ENCODE measurements around the gene LCE3E. TPM values are rescaled to one million over a fixed set of nuclear protein-coding genes. Genes with fewer than 3 reads are reported as not detected.

LCE3E gene
- polyA plus RNA-seq, 3 donors: not detected

DNA sequence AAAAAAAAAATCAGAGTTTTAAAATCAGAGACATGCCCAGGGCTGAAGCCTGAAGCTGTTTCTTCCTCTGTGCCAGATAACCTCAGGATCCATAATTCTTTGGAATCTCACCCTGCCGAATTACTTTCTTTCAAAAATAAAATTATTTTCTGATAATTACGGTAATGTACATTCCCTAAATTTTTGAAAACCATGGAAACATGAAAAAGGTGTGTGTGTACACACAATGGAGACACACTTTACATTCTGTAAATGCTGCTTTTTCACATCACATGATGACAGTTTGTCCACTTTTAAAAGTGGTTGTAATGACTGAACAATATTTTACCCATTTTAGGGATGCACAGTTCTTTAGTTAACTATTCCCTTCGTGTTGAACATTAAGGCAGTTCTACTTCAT is 30.8 kb downstream of the LCE3E start:
- DNase-seq: no peak
- intact Hi-C loops (cut with micrococcal nuclease): loop anchor here in 1 of 2 donors (5.0 kb wide), 1 partner anchor 48 kb away; no protein-coding TSS in a partner anchor

DNA sequence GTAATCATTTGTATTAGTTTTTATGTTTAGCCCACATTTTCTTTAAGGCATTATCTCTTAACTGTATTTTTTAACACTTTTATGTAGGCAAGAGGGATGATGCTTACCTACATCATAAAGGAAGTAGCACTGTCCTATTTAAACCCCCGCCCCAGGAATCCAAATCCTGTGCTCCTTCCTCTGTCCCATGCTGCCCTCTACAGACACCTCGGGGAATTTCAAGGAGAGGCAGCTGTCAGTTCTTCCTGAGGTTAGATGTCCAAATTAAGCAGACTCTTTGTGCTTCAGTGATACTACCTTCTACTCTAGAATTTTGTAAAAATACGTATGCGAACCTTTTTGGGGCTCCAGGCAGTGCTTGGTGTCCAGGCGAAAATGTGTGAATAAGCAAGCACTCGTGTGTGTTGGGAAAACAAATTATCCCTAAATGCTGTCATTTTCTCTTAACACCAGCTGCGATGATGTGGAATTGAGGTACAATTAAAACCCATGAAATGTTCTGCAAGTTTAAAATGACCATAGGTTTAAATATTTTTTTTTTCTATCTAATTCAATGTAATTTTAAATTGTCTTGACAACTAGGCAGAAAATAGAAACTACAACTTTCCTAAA is 33.1 kb downstream of the LCE3E start:
- Mint-ChIP-seq H3K27ac (no peak overlapping the region), H3K27me3 (ENCODE audit: low read depth in 3 of 3) (peaks cover 3 to 9% (median 8%) of the 10 kb centered on the region in 3 donors), H3K36me3 (no peaks in the 10 kb centered on the region), H3K4me3 (no peak overlapping the region), H3K4me1 (no peaks in the 10 kb centered on the region), H3K9me3 (peaks cover 0 to 6% (median 2%) of the 10 kb centered on the region in 7 donors)
- WGBS (ENCODE audit: insufficient coverage): 5% methylated on average over 2 of the region's 7 CpGs
- DNase-seq: peak; percentile 22 to 51 (median 39)
- H3K9me3 ChIP-seq (replicated peaks in 1 of 2; ENCODE audit: control insufficient read depth in 1 of 2, insufficient read depth in 1 of 2, low read length in 2 of 2): no peaks in the 10 kb centered on the region
- H3K27me3 ChIP-seq (ENCODE audit: control insufficient read depth in 2 of 2, insufficient read depth in 2 of 2, low read length in 2 of 2): peaks cover 0 to 2% of the 10 kb centered on the region in 2 donors
- intact Hi-C loops (cut with micrococcal nuclease): loop anchor here in 1 of 2 donors (2.0 kb wide), 1 partner anchor 37 kb away; no protein-coding TSS in a partner anchor
- H4K20me1 ChIP-seq (ENCODE audit: insufficient read depth, low read length): no peaks in the 10 kb centered on the region
- H3K9ac ChIP-seq (ENCODE audit: insufficient read depth, low read length, poor library complexity, severe bottlenecking): no peak overlapping the region
- no peaks in the 10 kb centered on the region for H3K79me2 ChIP-seq (ENCODE audit: insufficient read depth, low read length)
- H3K4me2 ChIP-seq (replicated peaks; ENCODE audit: extremely low read depth, low read length, poor library complexity, severe bottlenecking): no peak overlapping the region
- no peaks in the 10 kb centered on the region for H3K36me3 ChIP-seq (replicated peaks in 1 of 2; ENCODE audit: control insufficient read depth in 1 of 2, insufficient read depth in 2 of 2, low read length in 2 of 2)
- H3K27ac ChIP-seq (ENCODE audit: low read depth in 1 of 2, low read length in 2 of 2): no peak overlapping the region
- TF ChIP-seq, protein P1, sequence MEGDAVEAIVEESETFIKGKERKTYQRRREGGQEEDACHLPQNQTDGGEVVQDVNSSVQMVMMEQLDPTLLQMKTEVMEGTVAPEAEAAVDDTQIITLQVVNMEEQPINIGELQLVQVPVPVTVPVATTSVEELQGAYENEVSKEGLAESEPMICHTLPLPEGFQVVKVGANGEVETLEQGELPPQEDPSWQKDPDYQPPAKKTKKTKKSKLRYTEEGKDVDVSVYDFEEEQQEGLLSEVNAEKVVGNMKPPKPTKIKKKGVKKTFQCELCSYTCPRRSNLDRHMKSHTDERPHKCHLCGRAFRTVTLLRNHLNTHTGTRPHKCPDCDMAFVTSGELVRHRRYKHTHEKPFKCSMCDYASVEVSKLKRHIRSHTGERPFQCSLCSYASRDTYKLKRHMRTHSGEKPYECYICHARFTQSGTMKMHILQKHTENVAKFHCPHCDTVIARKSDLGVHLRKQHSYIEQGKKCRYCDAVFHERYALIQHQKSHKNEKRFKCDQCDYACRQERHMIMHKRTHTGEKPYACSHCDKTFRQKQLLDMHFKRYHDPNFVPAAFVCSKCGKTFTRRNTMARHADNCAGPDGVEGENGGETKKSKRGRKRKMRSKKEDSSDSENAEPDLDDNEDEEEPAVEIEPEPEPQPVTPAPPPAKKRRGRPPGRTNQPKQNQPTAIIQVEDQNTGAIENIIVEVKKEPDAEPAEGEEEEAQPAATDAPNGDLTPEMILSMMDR (IDR thresholded peaks at IDR 0.05): peak; percentile 80
- no peak overlapping the region for H3K4me3 ChIP-seq (replicated peaks in 1 of 3; ENCODE audit: low read depth in 2 of 3, low read length in 3 of 3)
- no peak overlapping the region for H2AFZ ChIP-seq (ENCODE audit: insufficient read depth, low read depth, low read length, poor library complexity, severe bottlenecking)
- no peaks in the 10 kb centered on the region for H3K4me1 ChIP-seq (ENCODE audit: control insufficient read depth in 1 of 2, insufficient read depth in 2 of 2, low read length in 2 of 2)

More for the DNA sequence above, 30.8 kb downstream of the LCE3E start:
- no peak overlapping the region for H3K4me3 ChIP-seq (replicated peaks in 1 of 3; ENCODE audit: low read depth in 2 of 3, low read length in 3 of 3)
- no peak overlapping the region for H3K27ac ChIP-seq (ENCODE audit: low read depth in 1 of 2, low read length in 2 of 2)
- H3K9me3 Mint-ChIP-seq: peaks cover 0 to 5% (median 3%) of the 10 kb centered on the region in 7 donors
- no peak overlapping the region for H3K27ac Mint-ChIP-seq
- H3K27me3 ChIP-seq (ENCODE audit: control insufficient read depth in 2 of 2, insufficient read depth in 2 of 2, low read length in 2 of 2): peaks cover 0 to 2% of the 10 kb centered on the region in 2 donors
- H3K4me1 Mint-ChIP-seq: no peaks in the 10 kb centered on the region
- no peaks in the 10 kb centered on the region for H3K79me2 ChIP-seq (ENCODE audit: insufficient read depth, low read length)
- H3K36me3 ChIP-seq (replicated peaks in 1 of 2; ENCODE audit: control insufficient read depth in 1 of 2, insufficient read depth in 2 of 2, low read length in 2 of 2): no peaks in the 10 kb centered on the region
- H3K9me3 ChIP-seq (replicated peaks in 1 of 2; ENCODE audit: control insufficient read depth in 1 of 2, insufficient read depth in 1 of 2, low read length in 2 of 2): no peaks in the 10 kb centered on the region
- no peak overlapping the region for H3K4me3 Mint-ChIP-seq
- no peak overlapping the region for H3K4me2 ChIP-seq (replicated peaks; ENCODE audit: extremely low read depth, low read length, poor library complexity, severe bottlenecking)
- H3K27me3 Mint-ChIP-seq (ENCODE audit: low read depth in 3 of 3): peaks cover 6 to 9% (median 9%) of the 10 kb centered on the region in 3 donors
- H2AFZ ChIP-seq (ENCODE audit: insufficient read depth, low read depth, low read length, poor library complexity, severe bottlenecking): no peak overlapping the region
- H3K36me3 Mint-ChIP-seq: no peaks in the 10 kb centered on the region
- TF ChIP-seq, protein P1 (IDR thresholded peaks at IDR 0.05): no peak
- no peaks in the 10 kb centered on the region for H4K20me1 ChIP-seq (ENCODE audit: insufficient read depth, low read length)
- no peaks in the 10 kb centered on the region for H3K4me1 ChIP-seq (ENCODE audit: control insufficient read depth in 1 of 2, insufficient read depth in 2 of 2, low read length in 2 of 2)
- H3K9ac ChIP-seq (ENCODE audit: insufficient read depth, low read length, poor library complexity, severe bottlenecking): no peak overlapping the region
- WGBS (ENCODE audit: insufficient coverage): no CpG with 5 or more reads among the region's 3 CpGs
